ENCODE data around the gene CNDP1. TPM values are rescaled to one million over a fixed set of nuclear protein-coding genes. Genes with fewer than 3 reads are reported as not detected.
"Not testable (repeated sequence)": the region's sequence is repeated elsewhere in the genome, so short reads cannot be mapped to it uniquely, and the experiment has no call there.

The CNDP1 gene
- total RNA-seq, 1 donor from 2014 or later: not detected

DNA sequence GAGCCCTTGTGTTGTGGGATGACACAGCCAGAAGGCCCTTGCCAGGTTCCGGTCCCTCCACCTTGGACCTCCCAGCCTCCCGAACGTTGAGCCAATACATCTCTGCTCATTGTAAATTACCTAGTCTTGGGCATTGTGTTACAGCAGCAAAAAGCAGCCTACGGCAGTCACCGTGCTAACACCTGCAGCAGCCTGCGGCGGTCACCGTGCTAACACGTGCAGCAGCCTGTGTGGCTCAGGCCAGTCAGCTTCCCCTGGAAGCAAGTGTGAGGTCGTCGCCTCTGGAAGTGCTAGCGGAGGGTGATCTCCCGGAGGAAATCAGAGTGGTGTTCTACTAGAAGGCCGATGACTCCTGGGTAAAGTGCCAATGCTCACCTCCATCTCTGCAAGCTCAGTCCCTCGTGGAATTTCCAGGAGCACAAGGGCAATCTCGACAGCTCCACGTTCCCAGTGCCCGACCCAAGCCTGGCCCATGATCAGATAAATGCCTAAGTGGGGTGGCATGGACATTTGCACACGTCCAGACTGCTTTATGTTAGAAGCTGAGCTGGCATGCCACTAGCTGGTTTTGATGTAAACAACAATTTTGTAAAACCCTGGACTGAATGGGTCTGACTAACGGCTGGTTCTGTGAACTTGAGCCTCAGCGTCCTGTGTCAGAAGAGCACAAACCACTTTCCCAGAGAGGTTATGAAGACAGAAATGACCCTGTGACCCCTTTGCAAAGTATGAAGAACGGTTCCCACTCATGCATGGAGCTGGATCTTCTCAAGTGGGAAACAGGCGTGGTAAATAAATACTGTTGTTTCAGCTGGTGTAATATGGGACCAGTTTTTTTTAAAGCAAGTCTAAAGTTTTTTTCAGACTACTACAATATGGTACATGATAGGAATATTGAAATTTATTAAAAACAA is 11.4 kb upstream of the CNDP1 start:
- H4K20me1 ChIP-seq (ENCODE audit: low read depth): no peaks in the 10 kb centered on the region
- no peak overlapping the region for H2AFZ ChIP-seq (replicated peaks)
- no peaks in the 10 kb centered on the region for H3K79me2 ChIP-seq (ENCODE audit: low read depth)
- TF ChIP-seq EZH2 (IDR thresholded peaks at IDR 0.05): no peak
- TF ChIP-seq EZH2phosphoT487 (IDR thresholded peaks at IDR 0.05): no peak
- TF ChIP-seq, protein P1, sequence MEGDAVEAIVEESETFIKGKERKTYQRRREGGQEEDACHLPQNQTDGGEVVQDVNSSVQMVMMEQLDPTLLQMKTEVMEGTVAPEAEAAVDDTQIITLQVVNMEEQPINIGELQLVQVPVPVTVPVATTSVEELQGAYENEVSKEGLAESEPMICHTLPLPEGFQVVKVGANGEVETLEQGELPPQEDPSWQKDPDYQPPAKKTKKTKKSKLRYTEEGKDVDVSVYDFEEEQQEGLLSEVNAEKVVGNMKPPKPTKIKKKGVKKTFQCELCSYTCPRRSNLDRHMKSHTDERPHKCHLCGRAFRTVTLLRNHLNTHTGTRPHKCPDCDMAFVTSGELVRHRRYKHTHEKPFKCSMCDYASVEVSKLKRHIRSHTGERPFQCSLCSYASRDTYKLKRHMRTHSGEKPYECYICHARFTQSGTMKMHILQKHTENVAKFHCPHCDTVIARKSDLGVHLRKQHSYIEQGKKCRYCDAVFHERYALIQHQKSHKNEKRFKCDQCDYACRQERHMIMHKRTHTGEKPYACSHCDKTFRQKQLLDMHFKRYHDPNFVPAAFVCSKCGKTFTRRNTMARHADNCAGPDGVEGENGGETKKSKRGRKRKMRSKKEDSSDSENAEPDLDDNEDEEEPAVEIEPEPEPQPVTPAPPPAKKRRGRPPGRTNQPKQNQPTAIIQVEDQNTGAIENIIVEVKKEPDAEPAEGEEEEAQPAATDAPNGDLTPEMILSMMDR (IDR thresholded peaks at IDR 0.05): no peak
- DNase-seq (ENCODE audit: low spot score): no peak
- no peak overlapping the region for H3K4me2 ChIP-seq
- no peaks in the 10 kb centered on the region for H3F3A ChIP-seq (ENCODE audit: low read depth)
- no peaks in the 10 kb centered on the region for H3K36me3 ChIP-seq
- no peaks in the 10 kb centered on the region for H3K27me3 ChIP-seq
- H3K4me1 ChIP-seq: no peaks in the 10 kb centered on the region
- no peak overlapping the region for H3K4me3 ChIP-seq
- H3K9me3 ChIP-seq (ENCODE audit: low read depth): no peaks in the 10 kb centered on the region
- Mint-ChIP-seq H3K4me3 (no peak overlapping the region), H3K27ac (no peak overlapping the region), H3K36me3 (peaks cover 45% of the 10 kb centered on the region), H3K4me1 (peaks cover 4% of the 10 kb centered on the region), H3K27me3 (ENCODE audit: insufficient read depth, low read depth) (peaks cover 10% of the 10 kb centered on the region), H3K9me3 (peaks cover 11% of the 10 kb centered on the region)
- H3K27ac ChIP-seq: no peak overlapping the region
- no peak overlapping the region for H3K9ac ChIP-seq

DNA sequence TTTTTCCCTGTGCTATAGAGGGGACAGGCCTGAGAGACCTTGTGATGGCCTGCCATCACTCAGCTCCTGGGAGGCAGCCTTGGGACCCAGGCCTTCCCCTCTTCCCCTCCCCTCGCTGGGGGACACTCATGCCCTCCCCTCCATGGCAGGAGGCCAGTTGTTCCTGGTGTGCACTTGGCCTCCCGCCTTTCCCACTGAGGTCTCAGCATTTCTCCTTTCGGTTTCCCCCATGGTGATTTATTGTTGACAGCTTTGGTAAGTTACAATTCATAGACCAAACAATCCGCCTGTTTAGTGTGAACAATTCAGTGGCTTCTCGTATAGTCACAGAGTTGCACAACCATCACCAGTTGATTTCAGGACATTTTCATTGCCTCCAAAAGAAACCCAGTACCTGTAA is 10.2 kb upstream of the CNDP1 start:
- Histone ChIP-seq H3K9ac (no peak overlapping the region), H3K27me3 (no peaks in the 10 kb centered on the region), H3F3A (ENCODE audit: low read depth) (no peaks in the 10 kb centered on the region), H3K27ac (no peak overlapping the region), H3K4me2 (no peak overlapping the region), H3K79me2 (ENCODE audit: low read depth) (no peaks in the 10 kb centered on the region), H3K9me3 (ENCODE audit: low read depth) (no peaks in the 10 kb centered on the region), H3K4me3 (no peak overlapping the region), H2AFZ (replicated peaks) (no peak overlapping the region), H4K20me1 (ENCODE audit: low read depth) (no peaks in the 10 kb centered on the region), H3K4me1 (no peaks in the 10 kb centered on the region), H3K36me3 (no peaks in the 10 kb centered on the region)
- Mint-ChIP-seq H3K27me3 (ENCODE audit: insufficient read depth, low read depth) (peaks cover 10% of the 10 kb centered on the region), H3K27ac (no peak overlapping the region), H3K4me3 (no peak overlapping the region), H3K4me1 (peaks cover 4% of the 10 kb centered on the region), H3K9me3 (peaks cover 11% of the 10 kb centered on the region), H3K36me3 (peaks cover 37% of the 10 kb centered on the region)
- no peak for TF ChIP-seq EZH2 (IDR thresholded peaks at IDR 0.05)
- no peak for TF ChIP-seq EZH2phosphoT487 (IDR thresholded peaks at IDR 0.05)
- TF ChIP-seq, protein P1 (IDR thresholded peaks at IDR 0.05): no peak
- no peak for DNase-seq (ENCODE audit: low spot score)

DNA sequence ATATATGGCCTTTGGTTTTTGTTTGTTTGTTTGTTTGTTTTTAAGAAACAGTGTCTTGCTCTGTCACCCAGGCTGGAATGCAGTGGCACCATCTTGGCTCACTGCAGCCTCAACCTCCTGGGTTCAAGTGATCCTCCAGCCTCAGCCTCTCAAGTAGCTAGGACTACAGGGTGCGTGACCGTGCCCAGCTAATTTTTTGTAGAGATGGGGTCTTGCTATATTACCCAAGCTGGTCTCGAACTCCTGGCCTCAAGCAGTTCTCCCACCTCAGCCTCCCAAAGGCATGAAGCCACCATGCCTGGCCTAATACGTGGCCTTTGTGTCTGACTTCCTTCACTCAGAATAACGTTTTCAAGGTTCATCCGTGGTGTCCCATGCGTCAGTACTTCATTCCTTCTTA is 9.4 kb upstream of the CNDP1 start:
- not testable (repeated sequence) for H2AFZ ChIP-seq (replicated peaks); DNase-seq (ENCODE audit: low spot score); H4K20me1 ChIP-seq (ENCODE audit: low read depth); H3K27ac Mint-ChIP-seq; H3K27ac ChIP-seq; H3K4me1 ChIP-seq; H3F3A ChIP-seq (ENCODE audit: low read depth); H3K79me2 ChIP-seq (ENCODE audit: low read depth); H3K4me3 ChIP-seq; H3K9me3 ChIP-seq (ENCODE audit: low read depth); H3K27me3 ChIP-seq; H3K9ac ChIP-seq; H3K4me3 Mint-ChIP-seq; H3K36me3 ChIP-seq; H3K27me3 Mint-ChIP-seq (ENCODE audit: insufficient read depth, low read depth); H3K4me2 ChIP-seq; H3K4me1 Mint-ChIP-seq
- peaks cover 11% of the 10 kb centered on the region for H3K9me3 Mint-ChIP-seq
- H3K36me3 Mint-ChIP-seq: peaks cover 29% of the 10 kb centered on the region

DNA sequence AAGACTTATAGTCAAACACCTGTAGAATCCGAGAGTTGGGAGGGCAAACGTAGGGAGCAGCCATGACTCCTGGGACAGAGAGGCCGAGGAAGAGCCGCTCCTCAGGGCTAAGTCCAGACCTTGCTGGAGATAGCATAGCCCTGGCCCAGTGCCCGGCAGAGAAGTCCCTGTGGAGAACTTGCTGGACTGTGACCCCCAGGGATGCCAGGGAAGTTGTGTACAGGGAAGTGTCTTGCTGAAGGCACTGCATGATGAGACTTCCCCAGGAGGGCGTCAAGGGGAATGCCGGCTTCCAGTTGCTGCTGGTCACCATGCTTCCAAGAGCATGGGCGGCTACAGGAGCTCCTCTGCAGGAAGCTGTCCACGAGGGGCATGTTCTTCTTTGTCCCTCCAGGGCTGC is 8.6 kb upstream of the CNDP1 start:
- peaks cover 11% of the 10 kb centered on the region for H3K9me3 Mint-ChIP-seq
- H3K4me2 ChIP-seq: no peak overlapping the region
- H3K9me3 ChIP-seq (ENCODE audit: low read depth): no peaks in the 10 kb centered on the region
- no peaks in the 10 kb centered on the region for H3K79me2 ChIP-seq (ENCODE audit: low read depth)
- TF ChIP-seq, protein P1 (IDR thresholded peaks at IDR 0.05): no peak
- TF ChIP-seq EZH2phosphoT487 (IDR thresholded peaks at IDR 0.05) (no peak), EZH2 (IDR thresholded peaks at IDR 0.05) (no peak)
- H3K27ac ChIP-seq: no peak overlapping the region
- H3K4me1 ChIP-seq: no peaks in the 10 kb centered on the region
- no peak overlapping the region for H3K9ac ChIP-seq
- H2AFZ ChIP-seq (replicated peaks): no peak overlapping the region
- no peak overlapping the region for H3K4me3 Mint-ChIP-seq
- no peaks in the 10 kb centered on the region for H3K27me3 ChIP-seq
- no peak overlapping the region for H3K27ac Mint-ChIP-seq
- H3K36me3 Mint-ChIP-seq: peaks cover 22% of the 10 kb centered on the region
- no peaks in the 10 kb centered on the region for H4K20me1 ChIP-seq (ENCODE audit: low read depth)
- no peak overlapping the region for H3K4me3 ChIP-seq
- no peaks in the 10 kb centered on the region for H3F3A ChIP-seq (ENCODE audit: low read depth)
- no peaks in the 10 kb centered on the region for H3K36me3 ChIP-seq
- peaks cover 10% of the 10 kb centered on the region for H3K27me3 Mint-ChIP-seq (ENCODE audit: insufficient read depth, low read depth)
- H3K4me1 Mint-ChIP-seq: peaks cover 4% of the 10 kb centered on the region
- no peak for DNase-seq (ENCODE audit: low spot score)
